Keratinocyte (primary cell): Measurements from ENCODE around the gene S100B.

Source experiments
- CTCF ChIP-seq, 3 experiments: IDR thresholded peaks in 1 of 3; conservative IDR thresholded peaks in 1 of 3; optimal IDR thresholded peaks in 1 of 3; 2 replicates in 2 of 3; 3 replicates in 1 of 3; pipeline versions ENCODE3 to v1.5.1; 2011; ENCODE audit warnings: low read length in 3 of 3, mild to moderate bottlenecking in 3 of 3, moderate library complexity in 2 of 3, control low read depth in 1 of 3, inconsistent platforms in 1 of 3; ENCODE audit not compliant: insufficient read depth in 2 of 3; ENCODE audit errors: extremely low read depth in 1 of 3
- EZH2 ChIP-seq: IDR thresholded peaks from one replicate; pipeline ENCODE4 v1.6.1; 2012; ENCODE audit warnings: inconsistent platforms, mild to moderate bottlenecking, low read length, moderate library complexity

DNA sequence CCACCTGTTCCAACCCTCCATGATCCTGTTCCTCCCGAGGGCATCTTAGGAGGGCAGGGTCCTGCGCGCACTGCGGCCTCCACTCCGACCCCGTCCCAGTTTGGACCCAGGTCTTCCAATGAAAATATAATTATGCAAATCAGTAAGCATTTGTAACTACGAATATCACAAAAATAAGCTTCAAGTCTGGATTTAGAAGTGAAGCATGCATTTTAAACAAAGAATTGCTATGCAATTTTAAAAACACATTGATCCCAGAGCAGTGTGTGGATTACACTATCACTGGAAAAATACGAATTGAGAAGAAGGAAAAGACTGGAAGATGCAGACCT lies 31.3 kb upstream of the S100B start:
- no peak for TF ChIP-seq CTCF (optimal IDR thresholded peaks at IDR 0.05 in 1 of 3, IDR thresholded peaks at IDR 0.05 in 1 of 3, conservative IDR thresholded peaks at IDR 0.05 in 1 of 3; ENCODE audit: extremely low read depth in 1 of 3, insufficient read depth in 2 of 3, low read length in 3 of 3)
- TF ChIP-seq EZH2: no peak
